Fibroblast of gingiva (primary cell): ENCODE data around the gene OPTC.
"Not testable (repeated sequence)": the region's sequence is repeated elsewhere in the genome, so short reads cannot be mapped to it uniquely, and the experiment has no call there.

ENCODE experiments used
- DNase-seq: peaks from one replicate; pipeline ENCODE4 v3.0.0-alpha.2; 2011; ENCODE audit warnings: low read depth

Gene OPTC

GRCh38 chr1:203465146-203465798, 28.7 kb upstream of the OPTC start:
- peak; percentile 57 for DNase-seq

GRCh38 chr1:203465948-203466347, 28.0 kb upstream of the OPTC start:
- DNase-seq = no peak

GRCh38 chr1:203466906-203467549, 26.9 kb upstream of the OPTC start:
- DNase-seq = not testable (repeated sequence)

GRCh38 chr1:203467550-203467921, 26.4 kb upstream of the OPTC start:
- peak; percentile 61 for DNase-seq

- DNase-seq = no peak
Measured at GRCh38 chr1:203468326-203468725, 25.6 kb upstream of the OPTC start.

GRCh38 chr1:203470240-203470639, 23.7 kb upstream of the OPTC start:
- DNase-seq = no peak

GRCh38 chr1:203471841-203472240, 22.1 kb upstream of the OPTC start:
- DNase-seq = no peak

GRCh38 chr1:203473281-203473680, 20.7 kb upstream of the OPTC start:
- DNase-seq = no peak

GRCh38 chr1:203473781-203474305, 20.1 kb upstream of the OPTC start:
- no peak for DNase-seq

GRCh38 chr1:203475012-203475981, 18.7 kb upstream of the OPTC start, which contains the start of gene PRELP:
TSS of gene PRELP (plus strand) at chr1:203475806. CDS start at chr1:203483185, 7,379 bp downstream.
- DNase-seq = peak; percentile 30

GRCh38 chr1:203476216-203476814, 17.6 kb upstream of the OPTC start:
- no peak for DNase-seq

- DNase-seq = no peak
Measured at GRCh38 chr1:203477748-203478147, 16.2 kb upstream of the OPTC start.

GRCh38 chr1:203478231-203478630, 15.7 kb upstream of the OPTC start:
- no peak for DNase-seq

GRCh38 chr1:203478986-203479385, 15.0 kb upstream of the OPTC start:
- DNase-seq = no peak

- no peak for DNase-seq
Measured at GRCh38 chr1:203479646-203480045, 14.3 kb upstream of the OPTC start.

GRCh38 chr1:203480084-203480483, 13.9 kb upstream of the OPTC start:
- DNase-seq = peak; percentile 68

GRCh38 chr1:203480525-203481084, 13.3 kb upstream of the OPTC start:
- DNase-seq = peak; percentile 84

- DNase-seq = peak; percentile 54
Measured at GRCh38 chr1:203481196-203481595, 12.8 kb upstream of the OPTC start.

- peak; percentile 47 for DNase-seq
Measured at GRCh38 chr1:203486618-203487370, 7.2 kb upstream of the OPTC start.

- no peak for DNase-seq
Measured at GRCh38 chr1:203488539-203488938, 5.4 kb upstream of the OPTC start.

GRCh38 chr1:203490607-203491006, 3.3 kb upstream of the OPTC start:
- DNase-seq = no peak
